ENCODE data around the gene SBK3. TPM values are rescaled to one million over a fixed set of nuclear protein-coding genes. Genes with fewer than 3 reads are reported as not detected.
A peak's percentile ranks its signal among the peaks of the same experiment; 100 is the strongest.

SBK3 gene
- total RNA-seq, 1 experiment from 2014 or later: 4.0 TPM

GRCh38 chr19:55552620-55553019, 7.3 kb upstream of the SBK3 start:
- no peaks in the 10 kb centered on the region for H3K27me3 ChIP-seq (ENCODE audit: control insufficient read depth, insufficient read depth, low read length)
- intact Hi-C loops (cut with micrococcal nuclease; ENCODE audit: unreplicated experiment): no loop called here
- peaks cover 33% of the 10 kb centered on the region for H3K4me1 ChIP-seq (ENCODE audit: control insufficient read depth, insufficient read depth, low read length)
- H3K27ac ChIP-seq (ENCODE audit: low read length): no peak overlapping the region
- BruUV-seq (replicated peaks): no TSS peak
- H3K36me3 ChIP-seq (ENCODE audit: control insufficient read depth, insufficient read depth, low read length): no peaks in the 10 kb centered on the region
- H3K9me3 ChIP-seq (ENCODE audit: control insufficient read depth, insufficient read depth, low read depth, low read length): no peaks in the 10 kb centered on the region
- no peak for ATAC-seq
- POLR2A ChIA-PET: interaction anchor here (0.5 kb wide), 1 partner anchor 20 kb away, joined by 6 read pairs; no protein-coding TSS in a partner anchor
- in situ Hi-C loops (cut with HindIII; ENCODE audit: low pct_unique_long_range_greater_than_20kb, low sequenced_read_pairs): no loop called here
- H3K4me3 ChIP-seq (ENCODE audit: low read depth in 2 of 2, low read length in 2 of 2): peak overlapping the region in 1 of 2 experiments; percentile 1; a peak in 1 of 4 replicates
- TF ChIP-seq TCF7L2 (IDR thresholded peaks at IDR 0.05; ENCODE audit: low read depth, low read length): no peak
- TF ChIP-seq REST (IDR thresholded peaks at IDR 0.05; ENCODE audit: insufficient read depth in 1 of 2, low read depth in 2 of 2, low read length in 1 of 2): no peak
- no peak for TF ChIP-seq SIN3A (IDR thresholded peaks at IDR 0.05; ENCODE audit: borderline replicate concordance, insufficient read depth, low read depth, low read length)
- no peak for TF ChIP-seq POLR2AphosphoS5 (IDR thresholded peaks at IDR 0.05; ENCODE audit: low read depth, low read length)
- TF ChIP-seq CTCF (IDR thresholded peaks at IDR 0.05): no peak
- DNase-seq (ENCODE audit: low read depth, low spot score): no peak
- CTCF ChIA-PET: no interaction called here

GRCh38 chr19:55552206-55552605, 6.9 kb upstream of the SBK3 start:
- no TSS peak for BruUV-seq (replicated peaks)
- H3K27me3 ChIP-seq (ENCODE audit: control insufficient read depth, insufficient read depth, low read length): no peaks in the 10 kb centered on the region
- DNase-seq (ENCODE audit: low read depth, low spot score) (no peak), ATAC-seq (no peak)
- H3K4me1 ChIP-seq (ENCODE audit: control insufficient read depth, insufficient read depth, low read length): peaks cover 38% of the 10 kb centered on the region
- CTCF ChIA-PET: no interaction called here
- H3K9me3 ChIP-seq (ENCODE audit: control insufficient read depth, insufficient read depth, low read depth, low read length): no peaks in the 10 kb centered on the region
- intact Hi-C loops (cut with micrococcal nuclease; ENCODE audit: unreplicated experiment) (no loop called here), in situ Hi-C loops (cut with HindIII; ENCODE audit: low pct_unique_long_range_greater_than_20kb, low sequenced_read_pairs) (no loop called here)
- H3K4me3 ChIP-seq (ENCODE audit: low read depth in 2 of 2, low read length in 2 of 2): no peak overlapping the region; a peak in 1 of 4 replicates
- no peak overlapping the region for H3K27ac ChIP-seq (ENCODE audit: low read length)
- POLR2A ChIA-PET: interaction anchor here (0.5 kb wide), 1 partner anchor 20 kb away, joined by 6 read pairs; no protein-coding TSS in a partner anchor
- no peaks in the 10 kb centered on the region for H3K36me3 ChIP-seq (ENCODE audit: control insufficient read depth, insufficient read depth, low read length)
- no peak for TF ChIP-seq REST (IDR thresholded peaks at IDR 0.05; ENCODE audit: insufficient read depth in 1 of 2, low read depth in 2 of 2, low read length in 1 of 2)
- no peak for TF ChIP-seq POLR2AphosphoS5 (IDR thresholded peaks at IDR 0.05; ENCODE audit: low read depth, low read length)
- TF ChIP-seq CTCF (IDR thresholded peaks at IDR 0.05): no peak
- no peak for TF ChIP-seq SIN3A (IDR thresholded peaks at IDR 0.05; ENCODE audit: borderline replicate concordance, insufficient read depth, low read depth, low read length)
- TF ChIP-seq TCF7L2 (IDR thresholded peaks at IDR 0.05; ENCODE audit: low read depth, low read length): no peak
